Astrocyte of the spinal cord (primary cell): ENCODE results near the gene TENT5A.

Source experiments
- DNase-seq: peaks from one replicate; pipeline ENCODE4 v3.0.0; 2011; ENCODE audit warnings: low read depth, low spot score
- H3K4me3 ChIP-seq: 2 replicates; pipeline ENCODE4 v1.5.1; 2011; ENCODE audit warnings: low read depth, mild to moderate bottlenecking, low read length, moderate library complexity
- in situ Hi-C: cut with HindIII; loops from 2 replicates; pipeline ENCODE4 v1.10.0; 2017; ENCODE audit warnings: low sequenced_read_pairs
- TF ChIP-seq, protein P1 (sequence below): IDR thresholded peaks from 2 replicates; pipeline ENCODE4 v1.5.1; 2012; ENCODE audit warnings: low read depth, mild to moderate bottlenecking, low read length, inconsistent platforms

The TENT5A gene

DNA sequence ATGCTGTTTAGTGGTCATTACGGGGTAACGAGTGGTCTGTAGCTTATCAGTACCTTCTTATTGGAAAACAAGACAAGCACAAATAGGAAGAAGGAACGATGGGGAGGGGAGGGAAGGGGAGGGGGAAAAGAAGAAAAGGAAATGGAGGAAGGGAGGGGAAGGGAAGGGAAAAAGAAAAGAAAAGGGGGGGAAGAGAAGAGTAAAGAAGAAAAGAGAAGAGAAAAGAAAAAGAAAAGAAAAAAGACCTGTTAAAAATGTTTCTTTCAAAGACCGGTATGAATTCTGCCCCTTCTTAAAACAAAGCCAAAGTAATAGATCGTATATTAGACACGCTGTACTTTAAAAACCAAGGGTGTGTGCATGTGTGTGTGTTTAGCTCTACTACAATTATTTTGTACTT lies 2.4 kb upstream of the TENT5A start:
- no peak overlapping the region for H3K4me3 ChIP-seq
- in situ Hi-C loops, result no loop called here
- TF ChIP-seq, protein P1, sequence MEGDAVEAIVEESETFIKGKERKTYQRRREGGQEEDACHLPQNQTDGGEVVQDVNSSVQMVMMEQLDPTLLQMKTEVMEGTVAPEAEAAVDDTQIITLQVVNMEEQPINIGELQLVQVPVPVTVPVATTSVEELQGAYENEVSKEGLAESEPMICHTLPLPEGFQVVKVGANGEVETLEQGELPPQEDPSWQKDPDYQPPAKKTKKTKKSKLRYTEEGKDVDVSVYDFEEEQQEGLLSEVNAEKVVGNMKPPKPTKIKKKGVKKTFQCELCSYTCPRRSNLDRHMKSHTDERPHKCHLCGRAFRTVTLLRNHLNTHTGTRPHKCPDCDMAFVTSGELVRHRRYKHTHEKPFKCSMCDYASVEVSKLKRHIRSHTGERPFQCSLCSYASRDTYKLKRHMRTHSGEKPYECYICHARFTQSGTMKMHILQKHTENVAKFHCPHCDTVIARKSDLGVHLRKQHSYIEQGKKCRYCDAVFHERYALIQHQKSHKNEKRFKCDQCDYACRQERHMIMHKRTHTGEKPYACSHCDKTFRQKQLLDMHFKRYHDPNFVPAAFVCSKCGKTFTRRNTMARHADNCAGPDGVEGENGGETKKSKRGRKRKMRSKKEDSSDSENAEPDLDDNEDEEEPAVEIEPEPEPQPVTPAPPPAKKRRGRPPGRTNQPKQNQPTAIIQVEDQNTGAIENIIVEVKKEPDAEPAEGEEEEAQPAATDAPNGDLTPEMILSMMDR, result no peak
- no peak for DNase-seq

DNA sequence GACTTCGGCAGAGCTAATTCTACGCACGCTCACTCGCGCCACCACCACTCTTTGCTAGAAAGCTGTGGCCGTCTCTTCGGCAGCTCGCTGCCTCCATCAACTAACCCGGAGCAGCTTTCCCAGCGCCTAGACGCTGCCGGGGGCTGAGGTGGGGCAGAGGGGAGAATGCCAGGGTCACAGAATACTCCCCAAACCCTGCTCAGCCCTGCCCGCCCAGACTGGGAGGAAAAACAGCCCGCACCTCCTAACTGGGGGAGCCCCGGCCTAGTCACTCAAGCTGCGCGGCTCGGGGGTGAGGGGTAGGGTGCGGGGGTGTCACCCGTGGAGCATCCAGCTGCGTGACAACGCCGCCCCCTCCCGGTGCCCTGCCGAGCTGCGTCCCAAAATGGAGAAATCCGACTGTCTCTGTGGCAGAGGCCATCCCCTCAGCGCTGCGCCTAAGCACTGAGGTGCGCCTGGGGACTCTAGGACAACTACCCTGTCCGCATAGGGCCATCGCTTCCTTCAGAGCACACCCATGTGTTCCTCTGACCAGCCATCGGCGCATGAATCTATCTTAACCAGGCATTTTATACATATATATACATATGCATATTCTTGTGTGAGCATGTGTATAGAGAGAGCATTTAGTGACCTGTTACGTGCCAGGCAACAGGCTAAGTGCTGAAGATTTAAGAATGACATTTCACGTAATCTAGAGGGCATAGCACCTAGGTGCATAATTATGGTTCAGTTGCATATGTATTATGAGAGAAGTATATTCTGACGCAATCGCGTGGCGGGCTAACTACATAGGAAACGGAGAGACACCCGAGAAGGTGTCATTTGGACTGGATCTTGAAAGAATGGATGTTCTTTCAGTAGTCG lies 1.5 kb upstream of the TENT5A start:
- TF ChIP-seq, protein P1, result peak; percentile 77
- peak overlapping the region; percentile 89 for H3K4me3 ChIP-seq
- DNase-seq, result peak; percentile 59
- in situ Hi-C loops, result no loop called here

DNA sequence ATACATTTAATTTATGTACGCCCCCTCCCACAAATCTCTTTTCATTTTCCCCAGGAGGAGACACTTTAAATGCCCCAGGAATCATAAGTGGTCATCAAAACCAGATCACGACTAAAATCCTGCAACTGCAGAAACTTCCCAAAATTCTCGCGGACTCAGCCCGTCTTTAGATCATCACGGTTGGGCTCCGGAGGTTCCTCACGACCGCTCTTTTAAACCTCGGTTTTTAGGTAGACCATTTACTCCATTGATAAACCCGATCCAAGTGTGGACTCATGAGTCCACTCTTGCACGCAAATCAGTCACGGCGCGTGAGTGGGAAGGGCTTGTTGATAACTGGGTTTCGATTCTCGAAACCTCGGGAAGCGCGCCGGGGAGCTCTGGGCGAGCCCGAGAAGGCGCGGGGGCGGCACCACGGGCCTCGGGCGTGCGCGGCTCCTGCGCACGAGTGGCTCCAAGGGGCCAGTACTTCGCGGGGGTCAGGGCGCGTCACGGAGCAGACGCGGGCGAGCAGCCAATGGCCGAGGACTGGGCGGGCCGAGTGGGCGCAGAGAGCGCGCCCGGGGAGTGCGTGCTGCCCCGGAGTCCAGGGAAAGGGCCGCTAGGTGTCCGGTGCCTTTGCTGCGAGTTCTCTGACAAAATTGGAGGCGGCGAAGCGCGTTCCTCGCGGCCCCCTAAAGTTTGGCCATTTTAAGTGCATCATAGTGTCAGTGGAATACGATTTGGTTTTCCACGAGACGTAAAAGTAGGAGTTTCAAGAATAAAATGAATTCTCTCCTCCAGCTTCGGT lies 635 bp upstream of the TENT5A start:
- in situ Hi-C loops, result no loop called here
- TF ChIP-seq, protein P1, result peak; percentile 35
- DNase-seq, result peak; percentile 94
- H3K4me3 ChIP-seq, result peak overlapping the region; percentile 89

DNA sequence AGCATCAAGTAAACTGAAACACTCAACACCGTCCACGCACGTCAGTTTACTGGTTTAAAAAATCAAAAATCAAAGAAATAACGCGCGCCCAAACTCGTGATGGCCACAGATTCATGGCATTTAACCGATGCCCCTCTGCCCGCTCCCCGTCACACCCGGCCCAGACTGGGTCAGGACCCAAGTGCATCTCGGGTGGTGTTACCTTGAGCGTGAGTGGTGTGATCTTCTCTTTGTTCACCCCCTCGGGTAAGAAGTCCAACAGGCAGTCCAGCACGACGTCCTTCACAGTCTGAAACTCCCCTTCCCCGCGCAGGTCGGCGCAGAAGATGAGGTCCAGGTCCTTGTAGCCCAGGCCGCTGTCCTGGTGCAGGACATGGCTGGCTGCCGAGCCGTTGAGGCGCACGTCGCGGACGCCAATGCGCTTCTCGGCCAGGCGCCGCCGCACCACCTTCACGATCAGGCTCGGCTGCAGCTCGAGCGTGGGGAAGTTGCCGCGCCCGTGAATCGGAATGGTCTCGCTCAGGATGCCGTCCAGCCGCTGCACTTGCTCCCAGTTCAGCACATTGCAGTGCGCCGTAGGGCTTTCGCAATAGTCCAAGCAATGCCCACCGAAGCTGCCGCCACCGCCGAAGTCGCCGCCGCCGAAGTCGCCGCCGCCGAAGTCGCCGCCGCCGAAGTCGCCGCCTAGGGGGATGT lies 945 bp downstream of the TENT5A start:
- DNase-seq, result peak; percentile 45
- in situ Hi-C loops, result no loop called here
- H3K4me3 ChIP-seq, result peak overlapping the region; percentile 89
- TF ChIP-seq, protein P1, result no peak

DNA sequence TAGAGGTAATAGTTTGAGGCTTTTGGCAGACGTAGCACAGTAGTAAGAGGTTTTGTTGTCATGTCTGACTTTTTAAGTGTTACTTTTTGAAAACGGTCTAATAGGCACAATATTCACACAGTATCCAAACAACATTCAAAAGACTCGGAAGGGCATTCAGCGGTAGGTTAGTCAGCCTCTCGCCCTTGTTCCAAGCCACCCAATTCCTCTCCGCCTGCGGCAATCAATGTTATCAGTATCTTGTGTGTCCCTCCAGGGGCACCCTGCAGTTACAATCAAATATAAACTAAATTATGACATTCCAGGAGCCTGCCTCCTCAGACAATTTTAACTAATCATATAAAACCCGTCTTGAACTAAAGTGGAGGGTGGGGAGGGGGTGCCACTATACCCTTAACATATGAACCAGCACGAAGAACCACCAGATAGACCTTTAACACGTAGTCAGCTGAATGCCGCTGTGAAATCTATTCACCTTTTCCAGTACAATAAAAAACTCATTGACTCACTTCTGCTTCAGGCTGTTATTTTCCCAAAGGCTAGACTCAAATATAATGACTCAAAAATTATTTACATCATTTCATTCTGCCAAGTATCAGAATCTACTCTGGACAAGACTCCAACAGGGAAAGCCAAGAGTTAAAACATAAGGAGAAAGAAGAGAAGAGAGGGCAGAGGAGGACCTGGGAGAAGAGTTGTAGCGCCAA lies 1.6 kb downstream of the TENT5A start:
- in situ Hi-C loops, result no loop called here
- TF ChIP-seq, protein P1, result no peak
- no peak for DNase-seq

DNA sequence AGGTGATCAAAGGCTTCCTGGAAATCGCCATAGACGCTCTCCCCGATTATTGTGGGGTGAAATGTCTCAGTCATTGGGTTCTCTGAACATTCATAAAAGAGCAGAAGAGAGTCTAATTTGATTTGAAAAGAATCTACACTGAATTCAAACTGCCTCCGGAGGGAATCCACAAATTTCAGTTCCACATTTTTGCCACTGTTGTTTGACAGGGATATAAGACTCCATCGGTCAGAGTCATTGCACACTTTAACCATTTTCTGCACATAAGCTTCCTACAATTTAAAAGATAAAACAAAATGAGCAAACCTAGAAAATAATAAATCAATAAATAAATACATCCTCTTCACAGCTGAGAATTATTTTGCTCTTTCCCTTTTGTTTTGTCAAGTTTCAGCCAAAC lies 2.3 kb downstream of the TENT5A start:
- in situ Hi-C loops, result no loop called here
- TF ChIP-seq, protein P1, result no peak
- H3K4me3 ChIP-seq, result peak overlapping the region; percentile 89
- DNase-seq, result no peak

More for the DNA sequence above, 1.6 kb downstream of the TENT5A start:
- peak overlapping the region; percentile 89 for H3K4me3 ChIP-seq
